ENCODE data around the gene SV2B.

DNA sequence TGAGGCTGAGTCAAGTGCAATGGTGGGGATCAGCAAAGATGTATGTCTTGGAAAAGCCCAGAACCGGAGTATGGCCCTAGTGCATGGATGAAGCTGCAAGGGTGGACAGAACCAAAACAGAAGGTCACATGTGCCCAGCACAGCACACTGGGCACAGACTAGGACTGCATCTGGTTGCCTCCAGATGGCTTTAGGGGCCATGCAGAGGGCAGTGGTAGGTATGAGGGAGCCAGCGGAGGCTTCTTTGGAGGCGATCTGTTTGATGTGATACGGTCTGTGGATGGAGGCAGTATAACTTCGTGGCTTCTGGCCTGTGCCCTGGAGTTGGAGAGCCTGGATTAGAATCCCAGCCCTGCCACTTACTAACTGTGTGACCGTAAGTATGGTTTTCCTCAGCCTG, 29.4 kb downstream of the SV2B start:
- no peak for TF ChIP-seq FOXP2 (optimal IDR thresholded peaks at IDR 0.05; ENCODE audit: control extremely low read depth, extremely low read length, insufficient read depth)
- TF ChIP-seq EZH2 (IDR thresholded peaks at IDR 0.05) = no peak
- TF ChIP-seq POLR2AphosphoS5 (IDR thresholded peaks at IDR 0.05; ENCODE audit: borderline replicate concordance, low read depth, low read length) = no peak

All from SK-N-MC (cell line).